ENCODE measurements around the gene RALGAPA1.
"Not testable (repeated sequence)": the region's sequence is repeated elsewhere in the genome, so short reads cannot be mapped to it uniquely, and the experiment has no call there.

The RALGAPA1 gene

DNA sequence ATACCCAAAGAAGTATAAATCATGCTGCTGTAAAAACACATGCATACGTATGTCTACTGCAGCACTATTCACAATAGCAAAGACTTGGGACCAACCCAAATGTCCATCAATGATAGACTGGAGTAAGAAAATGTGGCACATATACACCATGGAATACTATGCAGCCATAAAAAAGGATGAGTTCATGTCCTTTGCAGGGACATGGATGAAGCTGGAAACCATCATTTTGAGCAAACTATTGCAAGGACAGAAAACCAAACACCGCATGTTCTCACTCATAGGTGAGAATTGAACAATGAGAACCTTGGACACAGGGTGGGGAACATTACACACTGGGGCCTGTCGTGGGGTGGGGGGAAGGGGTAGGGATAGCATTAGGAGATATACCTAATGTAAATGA is 221.7 kb downstream of the RALGAPA1 start:
- not testable (repeated sequence) for H3K4me2 ChIP-seq (ENCODE audit: low read length, poor library complexity, severe bottlenecking); H4K8ac ChIP-seq (ENCODE audit: low read length); H3K4me3 ChIP-seq (ENCODE audit: insufficient read depth in 1 of 2, low read depth in 1 of 2, low read length in 2 of 2); H3K9me3 ChIP-seq (ENCODE audit: control insufficient read depth, low read length); DNase-seq; H2AFZ ChIP-seq (ENCODE audit: low read depth, low read length); H3K79me1 ChIP-seq (replicated peaks; ENCODE audit: low read length, poor library complexity, severe bottlenecking); H2BK5ac ChIP-seq (ENCODE audit: low read depth, low read length, poor library complexity, severe bottlenecking); H2AK5ac ChIP-seq (ENCODE audit: low read length, severe bottlenecking); H3K4ac ChIP-seq (ENCODE audit: low read depth in 1 of 2, low read length in 2 of 2); H3K9ac ChIP-seq (ENCODE audit: low read length); H3K14ac ChIP-seq (ENCODE audit: low read length in 2 of 2); H3K4me1 ChIP-seq (ENCODE audit: control insufficient read depth, insufficient read depth, low read depth, low read length); H2BK12ac ChIP-seq (ENCODE audit: low read length in 2 of 2); H3K27me3 ChIP-seq (ENCODE audit: control insufficient read depth in 1 of 2, insufficient read depth in 1 of 2, low read length in 2 of 2); H3K27ac ChIP-seq (ENCODE audit: low read length, poor library complexity, severe bottlenecking); H3K23ac ChIP-seq (ENCODE audit: low read length in 2 of 2); H2BK120ac ChIP-seq (ENCODE audit: low read depth, low read length); H2BK15ac ChIP-seq (ENCODE audit: low read depth, poor library complexity, severe bottlenecking); H4K91ac ChIP-seq (ENCODE audit: low read length); H3K18ac ChIP-seq (ENCODE audit: low read depth in 1 of 2, low read length in 2 of 2)
- H3K36me3 ChIP-seq (ENCODE audit: control insufficient read depth in 1 of 2, insufficient read depth in 2 of 2, low read depth in 1 of 2, low read length in 2 of 2): peaks cover 2 to 29% of the 10 kb centered on the region in 2 experiments
- WGBS: 91% methylated on average over 2 of the region's 3 CpGs

DNA sequence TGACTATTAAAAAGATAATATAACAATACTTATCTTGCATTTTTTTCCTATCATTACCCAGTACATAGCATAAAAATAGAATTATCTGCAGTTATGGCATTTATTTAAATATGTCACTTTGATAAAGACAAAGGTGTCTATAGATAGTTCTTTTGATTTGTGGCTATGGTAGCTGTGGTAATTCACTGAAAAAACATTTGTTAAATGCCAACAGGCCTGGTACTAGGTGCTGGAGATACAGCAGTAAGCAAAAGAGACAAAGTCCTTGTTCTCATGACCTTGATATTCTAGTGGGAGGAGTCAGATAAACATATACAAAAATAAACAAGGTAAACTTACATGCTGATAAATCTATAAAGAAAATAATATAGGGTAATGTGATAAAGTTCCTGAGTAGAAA is 230.5 kb downstream of the RALGAPA1 start:
- H3K36me3 ChIP-seq (ENCODE audit: control insufficient read depth in 1 of 2, insufficient read depth in 2 of 2, low read depth in 1 of 2, low read length in 2 of 2): peaks cover 0 to 4% of the 10 kb centered on the region in 2 experiments
- no peak overlapping the region for H3K18ac ChIP-seq (ENCODE audit: low read depth in 1 of 2, low read length in 2 of 2)
- no peak overlapping the region for H2AFZ ChIP-seq (ENCODE audit: low read depth, low read length)
- no peak overlapping the region for H2BK12ac ChIP-seq (ENCODE audit: low read length in 2 of 2)
- H3K4ac ChIP-seq (ENCODE audit: low read depth in 1 of 2, low read length in 2 of 2): no peak overlapping the region
- no peak overlapping the region for H4K8ac ChIP-seq (ENCODE audit: low read length)
- no peak overlapping the region for H3K4me3 ChIP-seq (ENCODE audit: insufficient read depth in 1 of 2, low read depth in 1 of 2, low read length in 2 of 2)
- no peaks in the 10 kb centered on the region for H3K9me3 ChIP-seq (ENCODE audit: control insufficient read depth, low read length)
- H3K27me3 ChIP-seq (ENCODE audit: control insufficient read depth in 1 of 2, insufficient read depth in 1 of 2, low read length in 2 of 2): no peaks in the 10 kb centered on the region
- no peak overlapping the region for H2AK5ac ChIP-seq (ENCODE audit: low read length, severe bottlenecking)
- H2BK120ac ChIP-seq (ENCODE audit: low read depth, low read length): no peak overlapping the region
- no peak for DNase-seq
- no peak overlapping the region for H3K4me2 ChIP-seq (ENCODE audit: low read length, poor library complexity, severe bottlenecking)
- H3K9ac ChIP-seq (ENCODE audit: low read length): no peak overlapping the region
- no peak overlapping the region for H3K27ac ChIP-seq (ENCODE audit: low read length, poor library complexity, severe bottlenecking)
- no peaks in the 10 kb centered on the region for H3K4me1 ChIP-seq (ENCODE audit: control insufficient read depth, insufficient read depth, low read depth, low read length)
- no peak overlapping the region for H4K91ac ChIP-seq (ENCODE audit: low read length)
- no peak overlapping the region for H3K14ac ChIP-seq (ENCODE audit: low read length in 2 of 2)
- no peak overlapping the region for H3K23ac ChIP-seq (ENCODE audit: low read length in 2 of 2)
- no peak overlapping the region for H2BK15ac ChIP-seq (ENCODE audit: low read depth, poor library complexity, severe bottlenecking)
- no peak overlapping the region for H2BK5ac ChIP-seq (ENCODE audit: low read depth, low read length, poor library complexity, severe bottlenecking)
- no peaks in the 10 kb centered on the region for H3K79me1 ChIP-seq (replicated peaks; ENCODE audit: low read length, poor library complexity, severe bottlenecking)

DNA sequence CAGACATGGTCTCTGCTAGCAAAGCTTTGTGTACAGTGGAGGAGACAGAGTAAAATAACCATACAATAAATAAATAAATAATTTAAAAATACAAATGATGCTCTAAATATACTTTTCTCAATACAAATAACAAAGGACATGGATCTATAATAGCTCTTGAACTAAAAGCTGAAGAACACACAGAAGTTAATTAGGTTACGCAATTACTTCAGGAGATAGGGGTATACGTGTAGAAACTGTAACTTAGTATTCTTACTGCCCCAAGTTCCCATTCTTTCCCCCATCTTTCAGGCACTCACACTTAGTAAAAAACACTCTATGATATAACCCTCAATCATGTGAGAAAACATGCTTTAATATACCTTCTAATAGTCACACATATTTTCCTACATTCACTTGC is 231.0 kb downstream of the RALGAPA1 start:
- H3K18ac ChIP-seq (ENCODE audit: low read depth in 1 of 2, low read length in 2 of 2): no peak overlapping the region
- no peak overlapping the region for H2BK120ac ChIP-seq (ENCODE audit: low read depth, low read length)
- H2AFZ ChIP-seq (ENCODE audit: low read depth, low read length): no peak overlapping the region
- H3K27ac ChIP-seq (ENCODE audit: low read length, poor library complexity, severe bottlenecking): no peak overlapping the region
- no peak overlapping the region for H4K91ac ChIP-seq (ENCODE audit: low read length)
- no peaks in the 10 kb centered on the region for H3K4me1 ChIP-seq (ENCODE audit: control insufficient read depth, insufficient read depth, low read depth, low read length)
- H3K36me3 ChIP-seq (ENCODE audit: control insufficient read depth in 1 of 2, insufficient read depth in 2 of 2, low read depth in 1 of 2, low read length in 2 of 2): peaks cover 0 to 4% of the 10 kb centered on the region in 2 experiments
- no peak overlapping the region for H2BK5ac ChIP-seq (ENCODE audit: low read depth, low read length, poor library complexity, severe bottlenecking)
- no peak overlapping the region for H2AK5ac ChIP-seq (ENCODE audit: low read length, severe bottlenecking)
- no peak overlapping the region for H3K4me2 ChIP-seq (ENCODE audit: low read length, poor library complexity, severe bottlenecking)
- no peaks in the 10 kb centered on the region for H3K79me1 ChIP-seq (replicated peaks; ENCODE audit: low read length, poor library complexity, severe bottlenecking)
- no peak overlapping the region for H3K23ac ChIP-seq (ENCODE audit: low read length in 2 of 2)
- H4K8ac ChIP-seq (ENCODE audit: low read length): no peak overlapping the region
- no peak overlapping the region for H2BK12ac ChIP-seq (ENCODE audit: low read length in 2 of 2)
- WGBS: 98% methylated on average over 2 of the region's 2 CpGs
- no peak for DNase-seq
- no peak overlapping the region for H2BK15ac ChIP-seq (ENCODE audit: low read depth, poor library complexity, severe bottlenecking)
- H3K27me3 ChIP-seq (ENCODE audit: control insufficient read depth in 1 of 2, insufficient read depth in 1 of 2, low read length in 2 of 2): no peaks in the 10 kb centered on the region
- H3K14ac ChIP-seq (ENCODE audit: low read length in 2 of 2): no peak overlapping the region
- H3K4ac ChIP-seq (ENCODE audit: low read depth in 1 of 2, low read length in 2 of 2): no peak overlapping the region
- no peak overlapping the region for H3K4me3 ChIP-seq (ENCODE audit: insufficient read depth in 1 of 2, low read depth in 1 of 2, low read length in 2 of 2)
- no peak overlapping the region for H3K9ac ChIP-seq (ENCODE audit: low read length)
- H3K9me3 ChIP-seq (ENCODE audit: control insufficient read depth, low read length): no peaks in the 10 kb centered on the region

DNA sequence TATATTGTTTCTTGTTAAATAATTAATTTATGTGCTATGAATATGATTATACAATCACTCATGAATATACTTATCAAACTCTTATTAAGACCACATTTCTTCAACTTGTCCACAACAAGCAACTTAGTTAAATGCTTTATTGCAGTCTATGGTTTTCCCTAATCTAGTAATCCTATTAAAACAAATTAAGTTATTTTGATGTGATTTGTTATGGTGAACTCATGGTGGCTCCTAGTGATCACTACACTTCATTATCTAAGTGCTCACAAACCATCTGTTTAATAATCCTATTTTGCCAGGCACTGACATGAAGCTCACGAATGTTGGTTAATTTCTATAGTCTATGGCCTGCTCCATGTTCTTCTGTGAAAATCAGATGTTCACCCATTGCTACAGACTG is 232.2 kb downstream of the RALGAPA1 start:
- H2AK5ac ChIP-seq (ENCODE audit: low read length, severe bottlenecking): no peak overlapping the region
- H2BK120ac ChIP-seq (ENCODE audit: low read depth, low read length): no peak overlapping the region
- H3K27ac ChIP-seq (ENCODE audit: low read length, poor library complexity, severe bottlenecking): no peak overlapping the region
- no peak overlapping the region for H3K4me3 ChIP-seq (ENCODE audit: insufficient read depth in 1 of 2, low read depth in 1 of 2, low read length in 2 of 2)
- no peak overlapping the region for H2AFZ ChIP-seq (ENCODE audit: low read depth, low read length)
- no peak overlapping the region for H2BK12ac ChIP-seq (ENCODE audit: low read length in 2 of 2)
- no peak overlapping the region for H4K8ac ChIP-seq (ENCODE audit: low read length)
- H3K9ac ChIP-seq (ENCODE audit: low read length): no peak overlapping the region
- H3K4ac ChIP-seq (ENCODE audit: low read depth in 1 of 2, low read length in 2 of 2): no peak overlapping the region
- DNase-seq: no peak
- 100% methylated on average over 1 of the region's 1 CpG for WGBS
- no peaks in the 10 kb centered on the region for H3K79me1 ChIP-seq (replicated peaks; ENCODE audit: low read length, poor library complexity, severe bottlenecking)
- H3K27me3 ChIP-seq (ENCODE audit: control insufficient read depth in 1 of 2, insufficient read depth in 1 of 2, low read length in 2 of 2): no peaks in the 10 kb centered on the region
- no peaks in the 10 kb centered on the region for H3K9me3 ChIP-seq (ENCODE audit: control insufficient read depth, low read length)
- no peak overlapping the region for H2BK5ac ChIP-seq (ENCODE audit: low read depth, low read length, poor library complexity, severe bottlenecking)
- no peak overlapping the region for H3K23ac ChIP-seq (ENCODE audit: low read length in 2 of 2)
- no peak overlapping the region for H2BK15ac ChIP-seq (ENCODE audit: low read depth, poor library complexity, severe bottlenecking)
- peaks cover 0 to 10% of the 10 kb centered on the region in 2 experiments for H3K36me3 ChIP-seq (ENCODE audit: control insufficient read depth in 1 of 2, insufficient read depth in 2 of 2, low read depth in 1 of 2, low read length in 2 of 2)
- no peak overlapping the region for H4K91ac ChIP-seq (ENCODE audit: low read length)
- H3K4me2 ChIP-seq (ENCODE audit: low read length, poor library complexity, severe bottlenecking): no peak overlapping the region
- H3K4me1 ChIP-seq (ENCODE audit: control insufficient read depth, insufficient read depth, low read depth, low read length): no peaks in the 10 kb centered on the region
- no peak overlapping the region for H3K18ac ChIP-seq (ENCODE audit: low read depth in 1 of 2, low read length in 2 of 2)
- no peak overlapping the region for H3K14ac ChIP-seq (ENCODE audit: low read length in 2 of 2)
